Mesothelial cell of epicardium (in vitro differentiated cells): ENCODE results near the gene GATC. TPM values are rescaled to one million over a fixed set of nuclear protein-coding genes. Genes with fewer than 3 reads are reported as not detected.

Source experiments
- DNase-seq, 2 experiments: peaks; one replicate each; pipeline ENCODE4 v3.0.0; 2021; ENCODE audit warnings: low spot score in 2 of 2; ENCODE audit not compliant: unreplicated experiment in 2 of 2
- H3K27ac Mint-ChIP-seq: 2 replicates; pipeline ENCODE4 v1.8.0; 2021; ENCODE audit warnings: mixed read lengths
- H3K27me3 Mint-ChIP-seq: 2 replicates; pipeline ENCODE4 v1.8.0; 2021; ENCODE audit warnings: low read depth, mixed read lengths
- H3K36me3 Mint-ChIP-seq: 2 replicates; pipeline ENCODE4 v1.8.0; 2021; ENCODE audit warnings: mixed read lengths
- H3K4me1 Mint-ChIP-seq: 2 replicates; pipeline ENCODE4 v1.8.0; 2021; ENCODE audit warnings: mixed read lengths
- H3K4me3 Mint-ChIP-seq: 2 replicates; pipeline ENCODE4 v1.8.0; 2021; ENCODE audit warnings: mild to moderate bottlenecking, moderate library complexity, mixed read lengths
- H3K9me3 Mint-ChIP-seq: 2 replicates; pipeline ENCODE4 v1.8.0; 2021; ENCODE audit warnings: mixed read lengths
- CTCF ChIP-seq: fragments of 200-600 bp; sonication (generic); IDR thresholded peaks from one replicate; pipeline ENCODE4 v1.5.0; 2021; ENCODE audit warnings: antibody characterized with exemption; ENCODE audit not compliant: unreplicated experiment
- total RNA-seq: library from RNA; stranded (reverse); gene quantifications from 3 replicates; pipeline ENCODE4 v1.2.1, GENCODE V29; 2021

GATC gene, protein sequence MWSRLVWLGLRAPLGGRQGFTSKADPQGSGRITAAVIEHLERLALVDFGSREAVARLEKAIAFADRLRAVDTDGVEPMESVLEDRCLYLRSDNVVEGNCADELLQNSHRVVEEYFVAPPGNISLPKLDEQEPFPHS
- total RNA-seq: 27.5 to 30.8 TPM (median 29.7 TPM) in 3 replicates

GRCh38 chr12:120445911-120446843 is at the start of gene GATC, which contains the start of gene TRIAP1:
Gene GATC (plus strand): TSS chr12:120446444. CDS start chr12:120446481, 37 bp downstream.
Gene TRIAP1 (minus strand): TSS chr12:120446384. CDS start chr12:120446372, 12 bp downstream.
- peaks cover 22% of the 10 kb centered on the region for H3K4me1 Mint-ChIP-seq
- H3K36me3 Mint-ChIP-seq: peaks cover 3% of the 10 kb centered on the region
- H3K9me3 Mint-ChIP-seq: no peaks in the 10 kb centered on the region
- no peak for TF ChIP-seq CTCF
- H3K27me3 Mint-ChIP-seq: no peaks in the 10 kb centered on the region
- peak within 1 kb of the TSS; percentile 98 for H3K27ac Mint-ChIP-seq
- peak; percentile 74 to 94 for DNase-seq
- H3K4me3 Mint-ChIP-seq: peak within 1 kb of the TSS; percentile 95

DNA sequence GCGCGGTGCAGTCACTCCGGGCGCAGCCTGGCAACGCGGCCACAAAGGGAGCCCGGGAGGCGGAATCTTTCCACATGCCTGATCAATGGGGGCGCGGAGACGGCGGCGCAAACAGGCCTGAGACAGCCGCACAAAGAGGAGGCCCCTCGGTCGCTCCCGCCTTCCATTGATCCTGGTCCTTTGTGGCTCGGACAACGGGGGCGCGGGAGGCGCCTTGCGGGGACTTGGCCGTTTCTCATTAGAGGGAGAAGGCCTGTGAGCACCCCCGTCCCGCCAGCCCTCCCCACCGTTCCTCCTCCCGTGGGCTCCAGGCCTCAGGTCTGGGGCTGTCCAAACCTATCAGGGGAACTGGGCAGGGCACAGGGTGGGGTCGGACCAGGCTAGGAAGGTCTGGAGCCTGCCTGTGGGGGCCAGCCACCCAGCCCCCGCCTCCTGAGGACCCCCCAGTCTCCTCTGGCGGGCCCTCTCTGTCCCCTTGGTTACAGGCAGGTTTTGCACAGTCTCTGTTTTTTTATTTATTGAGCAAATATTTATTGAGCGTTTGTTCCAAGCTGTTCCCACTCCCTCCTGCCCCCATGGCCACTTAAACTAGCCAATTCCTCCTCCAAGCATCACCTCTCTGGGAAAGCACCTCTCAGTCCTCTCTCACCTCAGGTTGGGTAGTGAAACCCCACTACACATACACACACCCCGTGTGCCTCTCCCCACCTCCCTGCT is 48.3 kb upstream of the GATC start:
- Mint-ChIP-seq H3K4me1 (peaks cover 13% of the 10 kb centered on the region), H3K4me3 (no peak overlapping the region), H3K27ac (no peak overlapping the region), H3K27me3 (no peaks in the 10 kb centered on the region), H3K9me3 (no peaks in the 10 kb centered on the region), H3K36me3 (no peaks in the 10 kb centered on the region)
- DNase-seq: no peak
- TF ChIP-seq CTCF: no peak

- no peaks in the 10 kb centered on the region for H3K36me3 Mint-ChIP-seq
- H3K9me3 Mint-ChIP-seq: no peaks in the 10 kb centered on the region
- no peak for TF ChIP-seq CTCF
- no peak overlapping the region for H3K27ac Mint-ChIP-seq
- DNase-seq: no peak
- no peak overlapping the region for H3K4me3 Mint-ChIP-seq
- H3K4me1 Mint-ChIP-seq: peaks cover 10% of the 10 kb centered on the region
- H3K27me3 Mint-ChIP-seq: no peaks in the 10 kb centered on the region
Observed at GRCh38 chr12:120399531-120399930, 46.7 kb upstream of the GATC start.

DNA sequence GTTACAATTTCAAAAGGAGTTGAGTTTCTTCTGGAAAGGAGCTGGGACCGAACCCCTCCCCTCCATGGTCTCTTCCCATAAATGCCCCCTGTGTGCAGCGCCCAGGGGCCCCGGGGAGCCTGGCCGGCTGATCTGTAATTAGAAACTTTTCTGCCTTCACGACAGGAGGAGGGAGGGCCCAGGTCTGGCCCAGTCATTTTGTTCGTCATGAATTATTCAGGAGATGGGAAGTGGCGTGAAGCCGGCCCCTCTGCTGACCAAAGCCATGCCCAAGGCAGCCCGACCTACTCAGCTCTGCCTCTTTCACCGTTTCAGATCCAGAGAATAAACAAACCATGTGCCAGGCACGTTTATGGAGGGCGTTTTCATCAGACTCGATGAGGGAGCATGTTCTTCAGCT is 44.0 kb upstream of the GATC start:
- H3K4me3 Mint-ChIP-seq: no peak overlapping the region
- H3K27me3 Mint-ChIP-seq: no peaks in the 10 kb centered on the region
- peaks cover 7% of the 10 kb centered on the region for H3K4me1 Mint-ChIP-seq
- H3K9me3 Mint-ChIP-seq: no peaks in the 10 kb centered on the region
- H3K27ac Mint-ChIP-seq: peak overlapping the region; percentile 76
- no peak for TF ChIP-seq CTCF
- no peaks in the 10 kb centered on the region for H3K36me3 Mint-ChIP-seq
- no peak for DNase-seq

- no peak for TF ChIP-seq CTCF
- H3K4me3 Mint-ChIP-seq: no peak overlapping the region
- no peaks in the 10 kb centered on the region for H3K36me3 Mint-ChIP-seq
- DNase-seq: no peak
- H3K27ac Mint-ChIP-seq: no peak overlapping the region
- H3K27me3 Mint-ChIP-seq: no peaks in the 10 kb centered on the region
- peaks cover 7% of the 10 kb centered on the region for H3K4me1 Mint-ChIP-seq
- H3K9me3 Mint-ChIP-seq: no peaks in the 10 kb centered on the region
Observed at GRCh38 chr12:120403869-120404268, 42.4 kb upstream of the GATC start.
